ENCODE data around the gene MORN5. TPM values are rescaled to one million over a fixed set of nuclear protein-coding genes. Genes with fewer than 3 reads are reported as not detected.

MORN5 gene
- total and polyA plus RNA-seq, 9 of the 15 experiments (the other 6 are each of a cell fraction or from before 2014, with no cell fraction given), result not detected

DNA sequence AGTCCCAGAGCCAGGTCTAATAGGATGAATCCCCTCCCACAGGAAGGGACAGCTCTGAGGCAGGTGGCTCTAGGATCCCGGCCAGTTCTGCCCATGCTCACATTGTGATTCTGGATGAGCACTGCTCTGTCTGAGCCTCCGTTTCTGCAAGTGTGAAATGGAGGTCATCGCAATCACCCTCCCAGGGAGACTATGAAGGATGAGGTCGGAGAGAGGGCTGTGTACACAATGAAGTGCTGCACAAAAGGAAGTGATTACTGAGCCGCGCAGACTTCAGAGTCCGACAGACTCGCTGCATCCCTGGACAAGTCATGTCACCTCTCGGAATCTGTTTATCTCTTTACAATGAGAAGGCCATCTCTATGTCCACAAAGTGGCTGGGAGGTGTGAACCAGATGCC, 47.4 kb downstream of the MORN5 start:
- Histone ChIP-seq H3K4me1 (replicated peaks in 1 of 2; ENCODE audit: control insufficient read depth in 2 of 2, insufficient read depth in 2 of 2, low read length in 2 of 2) (peaks cover under 1 to 4% of the 10 kb centered on the region in 2 experiments; a peak in 3 of 5 replicates), H3K36me3 (ENCODE audit: control insufficient read depth, insufficient read depth, low read length) (peaks cover 56% of the 10 kb centered on the region; the same call in 2 of the 3 replicates), H3K4me3 (no peak overlapping the region), H3K9me3 (replicated peaks; ENCODE audit: control insufficient read depth, insufficient read depth, low read depth, low read length) (no peaks in the 10 kb centered on the region), H3K4me2 (ENCODE audit: insufficient read depth, low read length) (no peak overlapping the region), H3K9me1 (ENCODE audit: control insufficient read depth, insufficient read depth, low read length) (no peaks in the 10 kb centered on the region), H3K79me2 (ENCODE audit: control insufficient read depth, insufficient read depth, low read length) (peaks cover 11% of the 10 kb centered on the region), H3K27ac (ENCODE audit: extremely low read depth, low read depth, low read length) (no peak overlapping the region), H4K20me1 (replicated peaks; ENCODE audit: control insufficient read depth, insufficient read depth, low read length) (0 out of 2 replicates have a peak, but pooled peaks cover 4% of the 10 kb centered on the region), H2AFZ (ENCODE audit: low read depth, low read length) (no peak overlapping the region), H3K9ac (ENCODE audit: insufficient read depth in 1 of 2, low read depth in 2 of 2, low read length in 2 of 2) (no peak overlapping the region; a peak in 1 of 4 replicates), H3K27me3 (ENCODE audit: control insufficient read depth in 2 of 2, insufficient read depth in 2 of 2, low read length in 2 of 2) (no peaks in the 10 kb centered on the region)
- in situ Hi-C loops (cut with MboI) (no loop called here), intact Hi-C loops (cut with micrococcal nuclease) (no loop called here)
- ChIA-PET POLR2A (interaction anchor here (0.8 to 1.2 kb wide), 2 partner anchors 9 to 58 kb away, joined by 3 to 5 read pairs; partner anchors contain the start of genes MRRF and RBM18), CTCF (ENCODE audit: low intra/inter-chr PET ratio) (no interaction called here)
- DNase-seq (ENCODE audit: extremely low read depth in 1 of 4, low spot score in 3 of 4) (no peak), FAIRE-seq (no peak), ATAC-seq (no peak)
- TF ChIP-seq ZKSCAN1 (IDR thresholded peaks at IDR 0.05; ENCODE audit: low read depth, low read length), result no peak
- TF ChIP-seq CREBBP (IDR thresholded peaks at IDR 0.05; ENCODE audit: low read depth, low read length), result no peak
- no peak for TF ChIP-seq ELF4 (CRISPR knock-in tag; IDR thresholded peaks at IDR 0.05)
- no peak for TF ChIP-seq MEF2A (IDR thresholded peaks at IDR 0.05; ENCODE audit: control insufficient read depth, low read depth, low read length)
- BruUV-seq (replicated peaks), result no TSS peak
- WGBS (ENCODE audit: insufficient coverage, low coverage, missing lambda C conversion rate), result 95% methylated on average over 9 of the region's 9 CpGs

DNA sequence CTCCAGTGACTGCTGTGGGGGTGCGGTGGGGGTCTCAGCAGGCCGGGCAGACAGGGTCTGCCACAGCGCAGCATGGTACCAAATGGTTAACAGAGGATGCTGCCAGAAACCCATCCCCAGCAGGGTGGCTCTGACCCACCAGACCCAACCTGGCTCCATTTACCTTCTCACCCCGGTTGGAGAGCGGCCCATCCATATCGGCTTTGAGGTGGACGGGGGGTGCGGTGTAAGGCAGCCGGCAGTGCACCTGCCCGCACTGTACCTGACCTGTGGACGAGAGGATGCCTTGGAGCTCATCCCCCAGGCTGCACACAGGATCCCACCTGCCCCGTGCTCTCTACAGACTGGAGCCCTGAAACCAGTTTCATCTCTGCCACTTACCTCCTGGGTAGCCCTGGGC, 49.7 kb downstream of the MORN5 start:
- in situ Hi-C loops (cut with MboI), result no loop called here
- Histone ChIP-seq H3K9ac (ENCODE audit: insufficient read depth in 1 of 2, low read depth in 2 of 2, low read length in 2 of 2) (no peak overlapping the region), H3K27ac (ENCODE audit: extremely low read depth, low read depth, low read length) (no peak overlapping the region), H3K9me3 (replicated peaks; ENCODE audit: control insufficient read depth, insufficient read depth, low read depth, low read length) (no peaks in the 10 kb centered on the region), H3K4me3 (no peak overlapping the region), H2AFZ (ENCODE audit: low read depth, low read length) (no peak overlapping the region), H3K9me1 (ENCODE audit: control insufficient read depth, insufficient read depth, low read length) (no peaks in the 10 kb centered on the region), H3K4me2 (ENCODE audit: insufficient read depth, low read length) (no peak overlapping the region), H3K36me3 (ENCODE audit: control insufficient read depth, insufficient read depth, low read length) (peaks cover 39% of the 10 kb centered on the region; the same call in 2 of the 3 replicates), H3K4me1 (replicated peaks in 1 of 2; ENCODE audit: control insufficient read depth in 2 of 2, insufficient read depth in 2 of 2, low read length in 2 of 2) (peaks cover 16 to 20% of the 10 kb centered on the region in 2 experiments; a peak in 4 of 5 replicates), H4K20me1 (replicated peaks; ENCODE audit: control insufficient read depth, insufficient read depth, low read length) (no peaks in the 10 kb centered on the region), H3K79me2 (ENCODE audit: control insufficient read depth, insufficient read depth, low read length) (peaks cover 27% of the 10 kb centered on the region), H3K27me3 (ENCODE audit: control insufficient read depth in 2 of 2, insufficient read depth in 2 of 2, low read length in 2 of 2) (no peaks in the 10 kb centered on the region)
- no peak for FAIRE-seq
- TF ChIP-seq CBFB (CRISPR knock-in tag; IDR thresholded peaks at IDR 0.05) (no peak), RBFOX2 (IDR thresholded peaks at IDR 0.05; ENCODE audit: low read depth, low read length) (0 out of 2 replicates have a peak, but pooled peaks have one; percentile 26)
- TF ChIP-seq, protein P1, sequence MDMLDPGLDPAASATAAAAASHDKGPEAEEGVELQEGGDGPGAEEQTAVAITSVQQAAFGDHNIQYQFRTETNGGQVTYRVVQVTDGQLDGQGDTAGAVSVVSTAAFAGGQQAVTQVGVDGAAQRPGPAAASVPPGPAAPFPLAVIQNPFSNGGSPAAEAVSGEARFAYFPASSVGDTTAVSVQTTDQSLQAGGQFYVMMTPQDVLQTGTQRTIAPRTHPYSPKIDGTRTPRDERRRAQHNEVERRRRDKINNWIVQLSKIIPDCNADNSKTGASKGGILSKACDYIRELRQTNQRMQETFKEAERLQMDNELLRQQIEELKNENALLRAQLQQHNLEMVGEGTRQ (CRISPR knock-in tag; IDR thresholded peaks at IDR 0.05), result no peak
- intact Hi-C loops (cut with micrococcal nuclease), result no loop called here
- 94% methylated on average over 12 of the region's 12 CpGs for whole genome bisulfite sequencing (ENCODE audit: insufficient coverage, low coverage, missing lambda C conversion rate)
- no peak for DNase-seq (ENCODE audit: extremely low read depth in 1 of 4, low spot score in 3 of 4)
- POLR2A ChIA-PET, result interaction anchor here (1.2 kb wide), 1 partner anchor 55 kb away, joined by 4 read pairs; the partner anchor contains the start of genes MRRF and RBM18
- CTCF ChIA-PET (ENCODE audit: low intra/inter-chr PET ratio), result no interaction called here
- no TSS peak for BruUV-seq (replicated peaks)
- no peak for ATAC-seq

Measured in K562 (cell line).